ENCODE results near the gene SPATS2L.

DNA sequence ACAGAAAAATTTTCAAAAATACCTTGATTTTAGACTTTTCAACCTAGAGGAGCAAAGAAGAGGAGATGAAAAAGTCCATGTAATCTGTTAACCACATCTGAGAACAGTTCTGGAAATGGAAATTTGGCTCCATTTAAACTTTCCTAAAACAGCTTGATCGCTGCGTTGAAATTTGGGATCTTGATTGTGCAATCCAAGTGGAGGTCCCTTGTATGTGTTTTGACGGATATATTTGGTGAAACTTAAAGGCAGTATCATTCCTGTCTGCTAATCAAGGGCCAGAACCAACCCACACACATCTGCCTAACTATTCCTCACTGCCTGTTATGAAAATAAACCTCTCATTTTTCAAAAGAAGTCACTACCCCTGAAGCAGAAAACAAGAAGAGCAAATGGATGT lies 46.6 kb downstream of the SPATS2L start:
- TF ChIP-seq POLR2A (IDR thresholded peaks at IDR 0.05) (no peak), CTCF (IDR thresholded peaks at IDR 0.05) (no peak), EP300 (IDR thresholded peaks at IDR 0.05) (no peak)

All from ovary (tissue), 3 donors.